HG02571 (cell line): ENCODE measurements around the gene GAL3ST3.
A peak's percentile ranks its signal among the peaks of the same experiment; 100 is the strongest.

Experiments
- ATAC-seq: cut with Tn5 transposase; IDR thresholded peaks from one replicate; pipeline ENCODE4 v1.9.1; 2021; ENCODE audit warnings: mild to moderate bottlenecking, moderate library complexity; ENCODE audit not compliant: unreplicated experiment

Gene GAL3ST3

DNA sequence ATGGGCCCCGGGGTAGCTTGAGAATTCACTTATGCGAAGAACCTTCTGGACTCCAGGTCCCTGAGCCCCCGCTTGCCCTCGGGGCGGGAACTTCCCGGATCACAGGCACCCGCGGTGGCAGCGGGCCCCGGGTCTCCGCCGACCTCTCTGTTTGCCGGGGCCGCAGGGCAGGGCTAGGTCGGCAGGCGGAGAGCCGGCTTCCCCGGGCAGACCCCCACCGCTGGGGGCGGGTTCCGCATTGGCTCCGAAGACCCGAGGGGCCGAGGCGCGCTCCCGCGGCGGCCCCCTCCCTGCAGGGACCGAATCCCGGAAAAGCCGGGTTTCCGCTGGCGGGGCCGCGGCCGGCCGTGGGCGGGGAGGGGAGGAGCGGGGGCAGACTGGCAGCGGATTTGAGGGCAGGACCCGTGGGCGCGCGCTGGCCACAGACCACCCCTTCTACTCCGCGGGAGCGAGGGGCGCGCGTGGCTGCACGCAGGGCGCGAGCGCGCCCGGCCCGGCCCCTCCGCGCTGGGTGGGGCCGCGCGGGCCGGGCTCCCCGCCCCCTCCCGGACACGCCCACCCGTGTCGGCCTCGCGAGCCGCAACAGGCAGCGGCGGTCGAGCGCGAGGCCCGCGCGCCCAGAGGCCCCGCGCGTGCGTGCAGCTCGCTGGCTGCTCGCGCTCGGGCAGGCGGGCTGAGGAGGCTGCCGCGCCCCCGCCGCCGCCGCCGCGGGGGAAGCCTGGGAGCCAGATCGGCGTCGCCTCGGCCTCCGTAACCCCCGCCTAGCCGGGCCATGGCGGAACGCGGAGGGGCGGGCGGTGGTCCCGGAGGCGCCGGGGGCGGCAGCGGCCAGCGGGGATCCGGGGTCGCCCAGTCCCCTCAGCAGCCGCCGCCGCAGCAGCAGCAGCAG, 21.0 kb upstream of the GAL3ST3 start, which contains the start of gene PACS1:
PACS1 (plus strand) TSS at position 558 of the 889 bp plus-strand sequence; CDS start at position 773, 215 bp downstream.
- peak; percentile 31 for ATAC-seq

DNA sequence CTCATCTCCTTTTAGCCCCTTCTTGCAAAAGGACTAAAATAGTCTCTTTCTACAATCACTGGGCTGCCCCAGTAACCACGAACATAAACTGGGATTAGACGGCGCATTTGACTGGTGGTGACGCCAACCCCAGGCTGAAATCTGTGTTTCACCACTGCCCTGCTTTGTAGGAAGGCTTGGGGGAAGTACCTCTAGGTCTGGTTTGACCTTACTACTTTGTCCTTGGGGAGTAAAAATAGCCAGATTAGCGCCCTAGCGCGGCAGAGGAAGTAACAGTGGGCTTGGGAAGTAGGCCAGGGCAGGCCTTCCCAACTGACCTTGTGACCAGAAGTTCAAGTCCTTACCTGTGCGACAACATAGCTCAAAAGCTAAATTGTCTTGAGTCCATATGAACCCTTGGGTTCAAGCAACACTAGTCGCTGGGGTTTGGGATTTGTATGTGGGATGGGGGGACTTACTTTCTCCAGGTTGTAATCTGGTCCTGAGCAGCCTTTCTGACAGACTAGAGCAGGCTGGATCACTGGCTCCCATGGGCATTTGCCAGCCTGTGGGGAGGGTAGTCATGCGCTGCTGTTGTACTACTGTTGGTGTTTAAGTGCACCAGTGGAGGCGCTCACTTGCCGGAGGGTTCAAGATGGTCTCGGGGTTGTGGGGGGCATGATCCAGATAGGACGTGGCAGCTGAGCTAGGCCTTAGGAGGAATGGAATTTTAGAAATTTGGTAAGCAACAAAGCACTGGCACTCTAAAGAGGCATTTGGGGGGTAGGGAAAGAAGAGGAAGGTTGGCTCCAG, 20.2 kb upstream of the GAL3ST3 start:
- ATAC-seq, result peak; percentile 18

- ATAC-seq, result no peak
These were observed 19.3 kb upstream of the GAL3ST3 start for GRCh38 chr11:66068154-66068821.

DNA sequence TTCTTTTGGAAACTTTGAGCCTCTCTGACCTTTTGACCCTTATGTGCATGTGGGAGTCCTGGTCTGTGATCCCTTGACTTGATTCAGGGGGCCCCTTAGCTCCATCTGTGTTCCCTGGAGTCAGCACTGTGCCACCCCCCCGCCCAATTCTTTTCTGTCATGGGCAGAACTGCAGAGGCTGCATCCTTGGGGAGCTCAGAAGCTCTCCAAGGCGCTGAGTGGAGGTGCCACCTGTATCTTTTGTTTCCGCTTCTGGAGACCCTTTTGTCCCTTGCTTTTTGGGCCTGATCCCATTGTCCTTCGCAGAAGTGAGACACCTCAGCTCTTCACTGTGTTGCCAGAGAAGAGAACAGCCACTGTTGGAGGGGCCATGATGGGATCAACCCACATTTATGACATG, 18.7 kb upstream of the GAL3ST3 start:
- ATAC-seq, result no peak

GRCh38 chr11:66066751-66067150, 17.8 kb upstream of the GAL3ST3 start:
- ATAC-seq, result no peak

GRCh38 chr11:66064571-66064970, 15.6 kb upstream of the GAL3ST3 start:
- ATAC-seq, result no peak

- ATAC-seq, result no peak
These were observed 14.9 kb upstream of the GAL3ST3 start for GRCh38 chr11:66063900-66064299.

DNA sequence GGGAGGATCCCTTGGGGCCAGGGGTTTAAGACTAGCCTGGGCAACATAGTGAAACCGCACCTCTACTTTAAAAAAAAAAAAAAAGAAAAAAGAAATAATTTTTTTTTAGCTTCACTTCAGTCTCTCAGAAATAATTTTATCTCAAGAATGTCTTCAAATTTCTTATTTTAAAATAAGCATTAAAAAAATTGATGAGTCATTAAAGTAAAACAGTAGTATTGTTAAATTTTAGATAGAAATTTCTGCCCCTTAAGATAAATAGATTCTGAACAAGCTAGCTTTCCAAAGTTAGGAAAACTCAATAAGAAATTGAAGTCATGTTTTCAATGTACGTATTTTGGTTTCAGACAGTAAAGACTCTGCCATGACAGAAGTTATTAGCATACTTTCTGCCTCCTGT, 13.4 kb upstream of the GAL3ST3 start:
- ATAC-seq, result no peak

DNA sequence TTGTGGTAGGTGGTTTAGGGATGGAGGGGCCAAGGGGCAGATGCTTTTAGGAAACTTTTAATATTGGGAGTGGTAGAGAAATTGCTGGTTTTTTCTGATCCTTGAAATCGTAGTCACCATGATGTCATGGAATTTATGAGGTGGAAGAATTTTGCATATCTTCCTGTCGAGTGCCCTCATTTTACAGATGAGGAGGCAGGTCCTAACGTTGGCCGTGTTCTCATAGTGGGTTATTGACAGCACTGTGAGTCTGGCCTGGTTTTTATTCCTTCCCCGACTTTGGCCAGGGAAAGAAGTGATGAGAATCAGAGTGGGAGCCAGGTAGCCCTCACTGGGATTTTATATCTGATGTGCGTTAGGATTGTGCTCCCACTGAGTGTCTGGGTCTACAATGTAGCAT, 12.3 kb upstream of the GAL3ST3 start:
- ATAC-seq, result no peak

GRCh38 chr11:66059966-66060680, 11.2 kb upstream of the GAL3ST3 start:
- no peak for ATAC-seq

- ATAC-seq, result no peak
These were observed 7.5 kb upstream of the GAL3ST3 start for GRCh38 chr11:66056501-66056900.

DNA sequence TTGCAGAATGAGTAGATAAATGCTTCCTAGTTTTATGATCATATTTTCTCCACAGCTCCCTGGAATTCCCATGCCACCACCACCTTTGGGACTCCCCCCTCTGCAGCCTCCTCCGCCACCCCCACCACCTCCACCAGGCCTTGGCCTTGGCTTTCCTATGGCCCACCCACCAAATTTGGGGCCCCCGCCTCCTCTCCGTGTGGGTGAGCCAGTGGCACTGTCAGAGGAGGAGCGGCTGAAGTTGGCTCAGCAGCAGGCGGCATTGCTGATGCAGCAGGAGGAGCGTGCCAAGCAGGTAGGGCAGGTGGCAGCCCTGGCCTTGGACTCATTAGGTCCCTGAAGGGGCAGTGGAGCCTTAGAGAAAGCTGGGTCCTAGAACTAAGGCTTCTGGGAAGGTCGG, 6.1 kb upstream of the GAL3ST3 start:
- ATAC-seq, result no peak

DNA sequence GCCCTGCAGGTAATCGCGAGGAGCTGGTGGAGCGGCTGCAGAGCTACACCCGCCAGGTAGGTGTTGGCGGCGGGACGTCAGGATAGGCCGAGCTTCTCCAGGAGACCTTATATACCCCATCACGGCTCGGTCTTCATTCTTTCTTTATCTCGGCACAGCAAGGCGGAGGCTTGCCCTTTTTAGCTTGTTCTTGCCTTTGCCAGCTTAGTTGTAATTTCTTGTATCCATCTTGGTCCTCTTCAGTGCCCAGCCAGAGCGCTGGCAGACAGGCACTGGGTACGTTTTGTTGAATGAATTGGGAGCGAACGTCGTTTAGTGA, 3.7 kb upstream of the GAL3ST3 start:
- no peak for ATAC-seq

GRCh38 chr11:66051766-66052663, 3.1 kb upstream of the GAL3ST3 start, which contains the start of gene SF3B2:
Gene SF3B2 (plus strand): TSS chr11:66052364. CDS start chr11:66052385, 21 bp downstream.
- ATAC-seq, result peak; percentile 91

GRCh38 chr11:66051371-66051765, 2.4 kb upstream of the GAL3ST3 start:
- no peak for ATAC-seq

- no peak for ATAC-seq
These were observed 1.7 kb upstream of the GAL3ST3 start for GRCh38 chr11:66050581-66051231.

GRCh38 chr11:66047541-66048365, 1.2 kb downstream of the GAL3ST3 start:
- ATAC-seq, result no peak

- no peak for ATAC-seq
These were observed 2.1 kb downstream of the GAL3ST3 start for GRCh38 chr11:66046901-66047300.
